ENCODE data around the gene ZFPM1.

The ZFPM1 gene

DNA sequence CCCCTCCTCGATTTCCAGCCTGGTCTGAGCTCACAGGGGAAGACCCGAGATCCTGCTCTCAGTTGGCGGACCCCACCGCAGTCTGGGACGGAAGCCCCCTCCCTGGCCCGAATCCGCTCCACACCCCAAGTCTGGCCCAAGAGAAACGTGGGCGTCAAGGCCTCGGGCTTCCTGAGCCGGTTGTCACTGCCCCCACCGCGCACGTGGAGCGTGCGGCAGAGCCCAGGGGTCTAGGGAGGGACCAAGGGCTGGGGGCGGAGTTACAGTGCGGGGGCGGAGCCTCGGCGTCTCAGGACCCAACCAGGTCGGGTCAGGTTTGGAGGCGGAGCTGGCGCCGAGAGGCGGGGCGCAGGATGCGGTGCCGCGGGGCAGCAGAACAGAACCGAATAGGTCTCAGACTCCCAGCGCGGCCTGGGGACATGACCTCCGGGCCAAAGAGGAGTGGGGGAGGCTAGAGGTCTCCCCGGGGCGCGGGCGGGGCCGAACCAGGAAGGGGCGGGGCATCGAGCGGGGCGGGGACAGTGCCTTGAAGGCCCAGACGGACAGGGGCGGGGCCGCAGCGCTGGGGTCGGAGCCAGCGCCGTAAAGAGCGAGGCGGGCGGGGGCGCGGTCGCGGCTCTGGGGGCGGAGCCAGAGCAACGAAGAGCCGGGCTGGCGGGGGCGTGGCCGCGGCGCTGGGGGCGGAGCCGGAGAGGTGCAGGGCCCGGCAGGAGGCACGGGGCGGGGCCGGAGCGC, 431 bp upstream of the ZFPM1 start:
- DNase-seq: peak; percentile 95 to 100 (median 98)

DNA sequence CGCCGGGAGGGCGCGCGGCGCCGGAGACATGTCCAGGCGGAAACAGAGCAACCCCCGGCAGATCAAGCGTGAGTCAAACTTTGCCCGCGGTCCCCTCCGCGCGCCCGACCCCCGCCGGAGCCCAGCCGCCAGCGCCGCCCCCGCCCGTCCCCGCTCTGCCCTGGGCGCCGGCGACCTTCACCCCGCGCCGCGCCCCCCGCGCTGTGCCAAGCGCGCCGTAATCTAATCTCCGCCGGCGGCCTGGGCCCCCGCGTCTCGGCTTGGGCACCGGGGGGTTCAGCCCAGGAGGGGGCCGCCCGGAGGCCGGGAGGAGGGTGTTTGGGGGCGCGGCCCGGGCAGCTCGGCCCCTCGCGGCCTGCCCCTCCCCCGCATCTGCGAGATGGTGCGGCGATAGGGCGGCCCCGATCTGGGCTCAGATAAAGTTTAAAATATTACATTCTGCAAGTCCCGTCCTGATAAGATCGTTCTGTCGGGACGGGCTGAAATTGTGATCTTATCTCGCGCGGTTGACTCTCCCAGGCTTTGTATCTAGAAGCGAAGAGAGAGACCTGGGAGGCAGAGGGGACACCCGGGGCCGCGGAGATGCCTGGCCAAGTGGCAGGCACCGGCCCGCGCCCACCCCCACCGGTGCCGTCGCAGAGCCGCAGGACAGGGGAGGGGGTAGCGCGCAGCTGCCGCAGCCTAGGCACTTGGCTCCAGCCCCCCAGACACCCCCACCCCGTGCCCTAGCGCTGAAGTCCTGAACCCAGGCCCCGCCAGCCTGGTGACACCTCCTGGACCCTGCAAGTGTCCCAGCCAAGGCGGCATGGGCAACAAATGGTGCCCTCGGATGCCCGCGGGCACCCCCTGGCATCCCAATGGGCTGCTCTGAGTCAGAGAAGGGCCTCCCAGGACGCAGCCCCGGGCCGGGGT, 787 bp downstream of the ZFPM1 start:
- DNase-seq: peak in 1 of 5 experiments; percentile 46

DNA sequence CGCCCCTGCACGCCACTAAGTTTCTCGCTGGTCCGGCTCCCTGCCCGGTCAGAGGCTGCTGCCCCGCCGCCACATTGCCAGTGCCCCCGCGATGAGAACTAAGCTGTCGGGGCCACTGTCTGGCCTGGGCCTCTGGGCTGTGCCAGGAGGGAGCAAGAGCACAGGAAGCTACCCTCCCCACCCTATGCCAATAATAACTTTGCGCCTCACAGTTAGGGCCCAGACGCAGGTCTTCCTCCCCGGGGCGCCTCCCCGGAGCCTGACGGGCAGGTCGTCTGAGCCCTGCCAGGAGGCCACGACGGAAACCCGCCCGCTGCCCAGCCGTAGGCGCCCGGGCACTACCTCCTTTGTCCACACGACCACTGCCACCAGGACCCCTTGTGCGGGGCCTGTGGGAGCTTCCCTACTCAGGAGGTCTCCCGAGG, 1.5 kb downstream of the ZFPM1 start:
- DNase-seq: peak in 2 of 5 experiments; percentile 48 to 71

DNA sequence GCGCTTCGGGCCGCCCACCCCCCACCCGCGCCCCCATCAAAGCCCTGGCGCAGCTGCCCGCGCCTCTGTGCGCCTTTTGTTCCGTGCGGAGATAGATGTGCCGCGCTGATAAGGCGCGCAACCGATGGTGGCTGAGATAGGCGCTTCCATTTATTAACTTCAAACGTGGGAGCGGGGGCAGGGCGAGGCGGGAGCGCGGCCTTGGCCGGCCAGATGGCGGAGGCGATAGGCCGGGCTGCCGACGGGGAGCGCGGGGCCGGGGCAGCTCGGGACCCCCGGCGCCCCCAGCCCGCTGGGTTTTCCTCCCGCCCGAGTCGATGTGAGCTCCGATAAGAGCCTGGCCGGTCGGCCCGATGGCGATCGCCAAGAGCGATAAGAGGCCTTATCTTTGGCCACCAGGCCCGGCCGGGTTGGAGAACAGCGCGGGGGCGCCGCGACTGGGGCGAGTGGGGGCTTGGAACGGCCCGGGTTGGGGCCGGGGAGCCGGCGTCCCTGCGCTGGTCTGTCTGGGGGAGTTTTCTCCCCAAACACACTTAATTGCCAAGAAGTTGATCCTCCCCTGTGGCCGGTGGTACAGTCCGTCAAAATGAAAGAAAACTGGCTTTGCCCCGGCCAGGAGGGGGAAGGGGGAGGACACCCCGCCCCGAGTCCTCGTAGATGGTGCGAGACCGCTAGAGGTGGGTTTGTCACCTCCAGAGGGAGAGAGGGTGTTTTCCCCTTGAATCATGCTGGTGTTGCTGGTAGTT, 2.7 kb downstream of the ZFPM1 start:
- peak in 4 of 5 experiments; percentile 50 to 91 (median 67) for DNase-seq

DNA sequence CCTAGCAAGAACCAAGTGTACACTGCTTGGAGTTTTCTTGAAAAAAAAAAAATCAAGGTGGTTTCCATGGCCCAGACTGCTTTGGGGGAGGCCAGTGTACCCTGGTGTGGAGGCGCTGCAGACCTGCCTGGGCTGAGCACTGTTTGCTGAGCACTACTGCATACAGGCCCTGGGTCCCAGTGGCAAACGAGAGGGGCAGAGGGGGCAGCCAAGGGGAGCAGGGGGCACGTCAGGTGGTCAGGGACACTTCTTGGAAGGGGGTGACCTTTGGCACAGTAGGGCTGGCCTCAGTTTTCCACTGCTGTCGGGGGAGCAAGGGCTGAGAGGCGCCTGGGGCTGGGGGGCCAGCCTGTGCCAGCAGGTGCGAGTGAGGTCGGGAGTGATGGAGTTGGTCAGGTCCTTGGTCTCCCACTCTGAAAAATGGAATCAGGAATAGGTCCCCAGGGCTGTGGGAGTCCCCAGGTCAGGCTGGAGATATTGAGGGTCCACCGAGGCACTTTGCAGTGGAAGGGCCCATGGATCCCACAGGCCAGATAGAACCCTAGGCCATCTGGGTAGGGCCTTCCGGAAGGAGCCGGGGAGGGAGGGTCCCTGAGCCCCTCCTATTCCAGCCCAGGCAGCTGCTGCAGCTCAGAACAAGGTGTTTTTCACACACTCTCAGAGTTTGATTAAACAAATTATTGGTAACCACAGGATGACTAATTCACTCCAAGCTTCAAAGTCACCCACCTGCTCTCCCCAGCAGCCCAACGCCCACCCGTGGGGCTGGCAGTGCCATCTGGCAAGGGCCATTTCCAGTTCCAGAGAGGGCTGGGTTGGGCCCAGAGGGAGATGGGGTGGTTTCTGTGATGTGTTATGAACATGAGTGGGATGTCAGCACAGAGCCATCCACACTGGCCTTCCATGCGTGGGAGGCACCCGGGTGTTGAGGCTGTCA, 3.5 kb downstream of the ZFPM1 start:
- peak in 3 of 5 experiments; percentile 38 to 62 (median 44) for DNase-seq

DNA sequence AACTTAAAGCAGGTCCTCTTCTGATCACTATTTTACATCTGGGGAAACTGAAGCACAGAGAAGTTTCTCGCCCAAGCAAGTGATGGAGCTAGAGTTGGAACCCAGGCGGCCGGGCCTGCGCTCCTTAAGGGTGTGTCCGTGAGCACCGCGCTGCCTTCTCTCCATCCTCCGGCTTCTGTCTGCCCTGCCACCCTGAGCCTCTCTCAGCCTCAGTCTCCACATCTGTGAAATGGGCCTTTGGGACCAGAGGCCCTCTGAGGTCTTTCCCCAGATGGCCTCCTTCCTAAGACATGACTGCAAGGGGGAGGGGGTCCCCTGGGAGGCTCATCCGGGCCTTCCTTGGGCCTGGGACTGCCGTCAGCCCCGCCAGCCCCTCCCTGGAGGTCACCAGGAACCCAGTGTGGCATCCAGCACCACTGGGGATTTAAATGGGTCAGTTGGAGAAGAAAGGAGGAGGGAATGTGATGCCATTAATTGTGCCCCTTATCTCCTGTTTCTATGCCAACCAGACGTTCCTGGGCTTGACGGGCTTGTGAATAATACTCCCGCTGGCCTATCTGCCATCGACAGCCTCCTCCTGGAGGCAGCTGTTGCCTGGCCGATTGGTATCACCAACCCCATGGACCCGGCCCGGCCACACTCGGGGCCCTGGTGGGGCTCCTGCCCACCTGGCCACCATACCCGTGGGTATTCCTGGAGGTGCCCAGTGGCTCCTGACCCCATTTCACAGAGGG, 5.1 kb downstream of the ZFPM1 start:
- DNase-seq: no peak

DNA sequence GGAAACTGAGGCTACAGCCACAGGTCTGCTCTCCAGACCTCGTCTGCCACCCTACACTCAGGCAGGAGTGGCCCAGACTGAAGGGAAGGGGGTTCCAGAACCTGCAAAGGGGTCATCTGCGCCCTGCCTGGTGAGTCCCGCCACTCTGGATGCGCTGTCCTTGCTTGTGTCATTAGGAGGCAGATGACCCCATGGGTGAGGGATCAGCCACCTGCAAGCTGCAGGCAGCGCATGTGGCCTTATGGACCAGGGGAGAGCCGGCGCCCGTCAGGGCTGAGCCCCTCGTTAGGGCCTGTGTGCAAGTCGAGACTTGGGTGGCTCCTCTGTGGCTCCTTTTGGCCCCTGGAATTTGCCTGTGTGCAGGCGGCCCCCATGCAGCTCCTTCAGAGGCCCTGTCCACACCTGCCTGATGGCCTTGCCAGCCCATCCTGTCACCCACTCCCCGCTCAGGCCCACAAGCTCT, 5.7 kb downstream of the ZFPM1 start:
- DNase-seq: no peak

DNA sequence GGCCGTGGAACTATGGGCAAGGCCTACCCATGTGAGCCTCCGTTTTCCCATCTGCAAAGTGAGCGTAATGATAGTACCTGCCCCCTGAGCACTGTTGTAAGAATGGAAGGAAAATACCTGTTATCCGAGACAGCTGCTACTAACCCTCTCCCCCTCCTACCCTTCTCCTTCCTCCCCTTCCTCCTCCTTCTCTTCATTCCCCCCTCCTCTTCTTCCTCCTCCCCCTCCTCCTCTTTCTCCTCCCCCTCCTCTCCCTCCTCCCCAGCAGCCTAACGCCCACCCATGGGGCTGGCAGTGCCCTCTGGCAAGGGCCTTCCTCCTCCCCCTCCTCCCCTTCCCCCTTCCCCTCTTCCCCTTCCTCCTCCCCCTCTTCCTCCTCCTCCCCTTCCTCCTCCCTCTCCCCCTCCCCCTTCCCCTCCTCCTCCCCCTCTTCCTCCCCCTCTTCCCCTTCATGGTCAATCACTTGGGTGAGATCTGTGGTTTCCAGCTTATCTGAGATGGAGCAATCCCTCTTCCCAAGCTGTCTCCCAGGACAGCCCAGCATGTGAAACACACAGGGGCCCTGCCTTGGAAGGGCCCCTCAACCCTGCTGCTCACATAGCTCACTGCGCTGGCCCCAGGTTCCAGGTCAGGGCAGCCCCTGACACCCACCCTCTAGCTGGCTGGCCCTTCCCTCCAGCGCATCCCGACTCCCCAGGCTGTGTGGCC, 6.4 kb downstream of the ZFPM1 start:
- no peak for DNase-seq

DNA sequence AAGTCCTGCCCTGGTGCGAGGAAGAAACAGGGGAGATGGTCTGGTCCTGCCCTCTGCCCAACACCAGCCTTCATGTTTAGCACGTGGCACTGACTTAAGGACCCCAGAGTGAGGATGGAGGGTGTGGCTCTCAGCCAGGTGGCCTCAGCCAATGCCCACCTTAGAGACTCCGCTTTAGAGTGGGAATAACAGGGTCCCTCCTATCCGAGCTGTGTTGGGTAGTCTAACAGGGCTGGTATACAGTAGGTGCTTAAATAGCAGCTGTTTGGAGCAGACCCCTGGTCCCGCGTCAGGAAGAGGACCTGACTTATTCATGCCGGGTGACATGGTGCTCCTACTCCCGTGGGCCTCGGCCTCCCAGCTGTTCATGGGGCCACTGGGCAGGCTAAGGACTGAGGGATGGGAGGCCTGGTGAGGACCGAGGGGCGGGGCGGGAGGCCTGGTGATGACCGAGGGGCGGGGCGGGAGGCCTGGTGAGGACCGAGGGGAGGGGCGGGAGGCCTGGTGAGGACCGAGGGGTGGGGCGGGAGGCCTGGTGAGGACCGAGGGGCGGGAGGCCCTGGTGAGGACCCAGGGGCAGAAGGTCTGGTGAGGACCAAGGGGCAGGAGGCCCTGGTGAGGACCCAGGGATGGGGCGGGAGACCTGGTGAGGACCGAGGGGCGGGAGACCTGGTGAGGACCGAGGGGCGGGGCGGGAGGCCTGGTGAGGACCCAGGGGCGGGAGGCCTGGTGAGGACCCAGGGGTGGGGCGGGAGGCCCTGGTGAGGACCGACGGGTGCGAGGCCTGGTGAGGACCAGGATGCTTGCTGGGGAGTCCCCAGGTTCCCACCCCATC, 7.6 kb downstream of the ZFPM1 start:
- no peak for DNase-seq

DNA sequence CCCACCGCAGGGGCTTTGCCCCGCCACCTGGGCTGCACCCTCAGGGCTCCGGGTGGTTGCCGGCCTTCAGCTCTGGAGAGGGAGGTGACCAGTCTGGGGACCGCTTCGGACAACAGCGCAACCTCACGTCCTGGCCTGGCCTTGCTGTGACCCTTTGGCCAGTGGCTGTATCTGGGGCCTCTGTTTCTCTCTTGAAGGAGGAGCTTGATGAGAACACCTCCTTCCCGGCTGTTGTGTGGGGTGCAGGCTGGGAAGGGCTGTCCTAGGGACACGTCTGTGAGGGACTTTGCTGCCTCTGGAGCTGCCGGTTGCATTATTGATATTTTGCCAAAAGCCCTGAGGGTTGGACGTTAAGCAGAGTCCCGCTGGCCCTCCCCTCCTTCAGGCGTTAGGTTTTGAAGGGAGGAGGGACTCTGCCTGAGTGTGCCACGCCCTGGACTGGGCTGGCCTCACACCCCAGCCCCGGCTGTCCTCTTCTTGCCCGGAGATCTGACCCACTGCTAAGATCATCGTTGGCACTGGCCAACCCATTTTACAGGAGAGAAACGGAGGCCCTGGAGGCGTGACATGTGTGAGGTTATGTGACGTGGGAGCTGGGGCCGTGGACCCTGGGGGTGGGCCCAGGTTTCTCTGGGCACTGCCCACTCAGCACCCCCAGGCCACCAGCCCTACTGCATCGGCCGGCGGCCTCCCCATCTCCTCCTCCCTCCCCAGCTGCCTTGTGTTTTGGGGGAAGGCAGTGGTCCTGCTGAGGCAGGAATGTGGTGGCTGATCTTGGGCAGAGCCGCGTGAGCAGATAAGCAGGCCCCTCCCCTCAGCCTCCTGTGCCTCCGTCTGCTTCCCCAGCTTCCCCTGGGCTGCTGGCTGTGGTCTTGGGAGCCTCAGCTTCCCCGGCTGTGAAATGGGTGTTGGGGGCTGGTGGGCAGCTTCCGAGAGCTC, 8.5 kb downstream of the ZFPM1 start:
- DNase-seq: no peak

DNA sequence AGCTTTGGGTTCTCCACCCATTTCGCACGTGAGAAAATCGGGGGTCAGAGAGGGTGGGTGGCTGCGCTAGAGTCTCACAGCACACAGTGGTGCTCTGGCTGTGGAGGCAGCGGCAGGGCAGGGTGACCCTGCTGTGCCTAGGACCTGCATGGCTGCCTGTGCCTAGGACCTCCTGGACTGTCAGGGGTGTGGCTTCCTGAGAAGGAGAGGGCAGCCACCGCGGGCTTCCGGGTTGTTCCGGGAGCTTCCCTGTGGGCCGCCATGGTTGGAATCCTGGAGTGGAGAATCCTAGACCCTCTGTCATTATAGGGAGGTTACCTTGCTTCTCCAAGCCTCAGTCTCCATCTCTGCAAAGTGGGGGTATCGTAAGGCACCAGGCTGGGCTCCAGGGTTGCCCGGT, 9.3 kb downstream of the ZFPM1 start:
- DNase-seq: no peak

DNA sequence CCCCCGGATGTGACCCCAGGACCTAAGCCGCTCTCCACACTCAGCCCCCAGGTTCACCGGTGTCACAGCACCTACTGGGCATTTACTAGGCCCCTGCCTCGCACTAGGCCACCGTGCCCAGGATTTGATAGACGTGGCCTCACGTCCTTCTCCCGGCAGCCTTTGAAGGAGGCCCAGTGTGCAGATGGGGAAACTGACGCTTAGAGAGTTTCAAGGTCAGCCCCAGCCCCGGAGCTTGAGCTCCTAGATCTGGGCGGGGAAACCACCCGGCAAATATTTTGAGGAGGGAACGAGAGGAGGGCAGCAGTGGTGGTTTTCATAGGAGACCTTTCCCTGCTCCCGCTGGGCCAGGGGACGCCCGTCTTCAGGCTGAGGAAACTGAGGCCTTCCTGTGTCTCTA, 10.3 kb downstream of the ZFPM1 start:
- DNase-seq: no peak

DNA sequence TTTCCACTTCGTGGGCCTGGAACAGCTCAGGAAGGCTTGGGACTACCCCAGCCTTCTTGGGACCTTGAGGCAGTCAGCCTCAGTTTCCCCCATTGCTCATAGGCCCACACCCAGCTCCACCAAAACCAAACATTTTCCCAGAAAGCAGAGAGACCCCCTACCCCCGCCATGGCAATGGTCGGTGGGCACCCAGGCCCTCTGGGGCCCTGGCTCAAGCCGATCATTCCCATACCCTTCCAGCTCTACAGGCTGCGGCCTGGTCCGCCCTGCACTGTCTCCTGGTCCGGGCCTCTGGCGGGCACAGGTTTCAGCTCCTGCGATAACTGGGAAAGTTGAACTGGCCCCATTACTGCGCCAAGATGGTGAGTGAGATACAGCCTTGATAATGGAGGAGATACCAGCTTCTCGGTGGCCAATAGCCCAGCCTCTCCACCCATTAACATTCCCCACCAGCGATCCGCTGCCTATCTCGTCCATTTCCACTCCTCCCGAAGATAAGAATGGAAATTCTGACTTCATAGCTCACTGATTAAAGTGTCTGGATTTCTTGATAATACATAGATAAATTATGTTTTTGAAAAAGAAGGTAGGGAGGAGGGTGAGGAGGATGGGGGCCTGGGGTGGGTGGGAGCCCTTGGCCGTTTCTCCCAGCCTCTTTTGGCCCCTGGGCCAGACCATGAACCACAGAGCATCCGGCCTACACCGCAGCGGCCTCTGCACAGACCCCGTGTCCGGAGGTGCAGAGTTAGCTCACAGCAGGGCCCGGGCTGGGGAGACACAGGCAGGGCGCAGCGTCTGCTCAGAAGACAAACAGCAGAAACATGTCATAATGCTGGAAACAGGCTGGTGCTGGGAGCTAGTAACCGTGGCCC, 11.6 kb downstream of the ZFPM1 start:
- DNase-seq: no peak

DNA sequence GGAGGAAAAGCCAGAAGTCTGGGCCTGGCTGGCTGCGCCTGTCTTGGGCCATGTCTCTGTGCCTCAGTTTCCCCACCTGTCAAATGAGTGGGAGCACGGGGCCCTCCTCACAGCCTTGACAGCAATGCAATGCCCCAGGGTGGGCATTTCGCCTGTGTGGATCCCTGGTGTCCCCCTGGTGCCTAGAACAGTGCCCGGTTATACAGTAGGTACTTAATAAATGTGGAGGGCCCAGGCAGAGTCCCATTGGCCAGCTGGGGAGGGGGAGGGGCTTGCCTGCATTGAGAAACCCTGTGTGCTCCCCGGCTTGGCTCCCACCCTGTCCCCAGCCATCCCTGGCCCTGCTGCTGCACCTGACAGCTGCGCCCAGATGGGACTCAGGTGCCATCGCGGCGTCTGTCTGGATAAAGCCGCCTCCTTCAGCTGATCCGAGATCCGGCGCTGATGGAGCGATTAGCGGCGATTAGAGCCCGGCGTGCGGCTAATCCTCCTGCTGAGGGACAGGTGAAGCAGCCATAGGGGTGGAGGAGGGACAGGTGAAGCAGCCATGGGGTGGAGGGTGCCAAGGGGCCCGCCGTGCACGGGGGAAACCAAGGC, 12.4 kb downstream of the ZFPM1 start:
- no peak for DNase-seq

DNA sequence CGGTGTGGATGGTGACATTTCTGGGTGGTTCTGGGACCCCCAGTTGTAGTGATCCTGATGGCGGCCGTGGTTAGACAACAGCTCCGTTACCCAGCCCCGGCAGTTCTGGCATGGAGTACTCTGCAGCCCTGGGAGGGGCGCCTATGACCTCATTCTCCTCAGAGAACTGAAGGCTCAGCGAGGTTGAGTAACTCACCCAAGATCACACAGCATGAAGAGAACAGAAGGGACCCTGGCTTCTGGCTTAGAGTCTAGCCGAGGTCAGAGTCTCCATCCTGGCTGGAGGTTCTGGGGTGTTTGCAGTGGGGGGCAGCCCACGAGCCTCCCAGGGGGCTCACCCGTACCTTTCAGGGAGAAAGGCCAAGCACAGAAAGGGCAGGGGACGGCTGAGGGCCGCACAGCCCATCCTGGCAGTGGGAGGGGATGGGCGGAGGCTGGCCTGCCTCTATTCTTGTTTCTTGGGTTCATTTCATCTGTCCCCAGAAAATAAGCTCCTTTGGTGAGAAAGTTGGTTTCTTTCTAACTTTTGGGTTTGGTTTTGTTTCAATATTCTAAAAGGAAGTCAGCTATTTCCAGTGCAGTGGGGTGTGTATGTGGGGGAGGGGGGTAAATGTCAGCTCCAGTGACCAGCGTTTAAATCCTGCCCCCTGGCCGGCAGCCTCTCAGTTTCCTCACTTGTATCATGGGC, 13.2 kb downstream of the ZFPM1 start:
- no peak for DNase-seq

DNA sequence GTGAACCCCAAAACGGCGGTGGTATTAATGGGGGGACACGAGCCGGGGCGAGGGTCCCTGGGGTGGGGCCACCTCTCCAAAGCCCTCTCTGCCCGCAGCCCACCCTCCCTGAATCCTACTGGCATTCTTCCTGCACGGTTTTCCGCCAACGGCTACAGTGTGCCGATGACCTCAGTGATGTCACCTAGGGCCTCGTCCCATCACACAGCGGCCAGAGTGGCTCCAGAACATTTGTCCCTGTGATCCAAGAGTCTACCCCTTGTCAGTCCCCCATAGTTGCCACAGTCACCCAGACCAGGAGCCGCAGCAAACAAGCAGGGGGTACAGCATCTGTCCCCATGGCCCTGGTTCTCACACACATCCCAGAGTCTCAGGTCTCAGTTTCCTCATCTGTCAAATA, 13.9 kb downstream of the ZFPM1 start:
- DNase-seq: no peak

All from T-helper 2 cell (primary cell).